D721Med (cell line): ENCODE data around the gene TPP1.

ENCODE experiments used
- DNase-seq: peaks from one replicate; pipeline ENCODE4 v3.0.0; 2011; ENCODE audit warnings: low spot score; ENCODE audit not compliant: insufficient read length
- FAIRE-seq: peaks from 2 replicates; lab custom pipeline; 2011; peaks lifted over from hg19 to GRCh38; lab: Jason Lieb, UNC
- TF ChIP-seq, protein P1 (sequence below): IDR thresholded peaks from 2 replicates; pipeline ENCODE4 v1.5.1; 2012; ENCODE audit warnings: mild to moderate bottlenecking, control low read depth; ENCODE audit not compliant: insufficient read depth; ENCODE audit errors: missing control alignments

TPP1 gene

DNA sequence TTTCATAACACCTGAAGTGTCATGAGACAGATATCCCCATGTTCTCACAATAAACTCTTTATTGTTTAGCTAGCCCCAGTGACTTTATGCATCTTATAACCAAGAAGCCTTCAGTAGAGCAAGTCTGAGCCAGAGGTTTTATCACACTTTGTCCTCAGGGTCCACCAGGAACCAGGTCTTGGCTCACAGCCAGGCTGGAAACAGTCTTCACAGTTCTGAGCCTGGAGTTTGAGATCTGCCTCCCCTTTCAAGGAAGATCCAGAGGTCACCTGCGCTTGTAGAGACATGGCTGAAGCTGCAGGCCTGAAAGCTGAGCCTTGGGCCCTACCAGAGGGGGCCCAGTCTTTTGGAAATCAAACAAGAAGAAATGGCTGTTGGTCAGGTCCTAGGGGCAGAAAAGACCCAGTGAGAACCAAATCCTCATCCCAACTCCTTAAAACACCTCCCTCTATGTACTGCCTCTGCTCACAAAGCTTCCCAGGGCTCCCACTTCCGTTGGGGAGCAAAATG lies 19.3 kb downstream of the TPP1 start:
- TF ChIP-seq, protein P1, sequence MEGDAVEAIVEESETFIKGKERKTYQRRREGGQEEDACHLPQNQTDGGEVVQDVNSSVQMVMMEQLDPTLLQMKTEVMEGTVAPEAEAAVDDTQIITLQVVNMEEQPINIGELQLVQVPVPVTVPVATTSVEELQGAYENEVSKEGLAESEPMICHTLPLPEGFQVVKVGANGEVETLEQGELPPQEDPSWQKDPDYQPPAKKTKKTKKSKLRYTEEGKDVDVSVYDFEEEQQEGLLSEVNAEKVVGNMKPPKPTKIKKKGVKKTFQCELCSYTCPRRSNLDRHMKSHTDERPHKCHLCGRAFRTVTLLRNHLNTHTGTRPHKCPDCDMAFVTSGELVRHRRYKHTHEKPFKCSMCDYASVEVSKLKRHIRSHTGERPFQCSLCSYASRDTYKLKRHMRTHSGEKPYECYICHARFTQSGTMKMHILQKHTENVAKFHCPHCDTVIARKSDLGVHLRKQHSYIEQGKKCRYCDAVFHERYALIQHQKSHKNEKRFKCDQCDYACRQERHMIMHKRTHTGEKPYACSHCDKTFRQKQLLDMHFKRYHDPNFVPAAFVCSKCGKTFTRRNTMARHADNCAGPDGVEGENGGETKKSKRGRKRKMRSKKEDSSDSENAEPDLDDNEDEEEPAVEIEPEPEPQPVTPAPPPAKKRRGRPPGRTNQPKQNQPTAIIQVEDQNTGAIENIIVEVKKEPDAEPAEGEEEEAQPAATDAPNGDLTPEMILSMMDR, result no peak
- DNase-seq (no peak), FAIRE-seq (no peak)

GRCh38 chr11:6599449-6599848 lies 19.8 kb downstream of the TPP1 start:
- DNase-seq (no peak), FAIRE-seq (no peak)
- TF ChIP-seq, protein P1, result no peak

DNA sequence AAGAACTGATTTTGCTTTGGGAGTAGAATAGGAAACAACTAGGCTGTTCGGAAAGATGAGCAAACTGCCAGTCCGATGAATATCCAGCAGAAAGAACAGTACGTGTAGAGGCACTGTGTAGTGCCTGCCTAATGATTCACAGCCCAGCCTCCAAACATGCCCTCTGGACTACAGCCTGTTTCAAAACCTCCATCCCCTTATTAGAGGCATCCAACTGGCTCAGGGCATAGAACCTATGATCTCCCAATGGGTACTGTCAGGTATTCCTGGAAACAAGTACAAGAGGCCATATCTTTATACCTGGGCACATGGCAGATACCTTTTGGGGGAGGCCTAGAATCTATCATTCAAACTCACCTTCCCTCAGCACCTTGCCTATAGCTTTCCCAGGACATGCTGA lies 20.7 kb downstream of the TPP1 start:
- FAIRE-seq (no peak), DNase-seq (no peak)
- TF ChIP-seq, protein P1, result no peak

GRCh38 chr11:6596239-6596877 lies 22.9 kb downstream of the TPP1 start:
- TF ChIP-seq, protein P1, result no peak
- no peak for FAIRE-seq
- no peak for DNase-seq

GRCh38 chr11:6594142-6594768 lies 25.0 kb downstream of the TPP1 start:
- TF ChIP-seq, protein P1, result no peak
- no peak for DNase-seq
- FAIRE-seq, result no peak

GRCh38 chr11:6588018-6588417 lies 31.2 kb downstream of the TPP1 start:
- TF ChIP-seq, protein P1, result no peak
- DNase-seq (no peak), FAIRE-seq (no peak)

GRCh38 chr11:6587360-6587953 lies 31.8 kb downstream of the TPP1 start:
- DNase-seq, result no peak
- TF ChIP-seq, protein P1, result no peak
- no peak for FAIRE-seq
